Stimulated activated CD8-positive, alpha-beta memory T cell treated with anti-CD3 and anti-CD28 coated beads, Interleukin-2, amount 100 ng/mL, for 1 hour (primary cell): ENCODE data around the gene SETD2.

Experiments used
- DNase-seq, 2 donors: peaks; one replicate each; pipeline ENCODE4 v3.0.0-alpha.2; 2020; ENCODE audit warnings: low read depth in 2 of 2

SETD2 gene

GRCh38 chr3:46998121-46998851 is 165.6 kb downstream of the SETD2 start:
- peak; percentile 42 to 59 for DNase-seq

- DNase-seq = no peak
These were observed 166.3 kb downstream of the SETD2 start for GRCh38 chr3:46997453-46998091.

- no peak for DNase-seq
These were observed 167.0 kb downstream of the SETD2 start for GRCh38 chr3:46996689-46997452.

- DNase-seq = no peak
These were observed 167.9 kb downstream of the SETD2 start for GRCh38 chr3:46995901-46996562.

GRCh38 chr3:46994801-46995731 is 168.8 kb downstream of the SETD2 start:
- no peak for DNase-seq

GRCh38 chr3:46993986-46994385 is 169.9 kb downstream of the SETD2 start:
- DNase-seq = no peak

- no peak for DNase-seq
These were observed 170.6 kb downstream of the SETD2 start for GRCh38 chr3:46993292-46993691.

- no peak for DNase-seq
These were observed 171.7 kb downstream of the SETD2 start for GRCh38 chr3:46992231-46992630.

GRCh38 chr3:46991406-46992165 is 172.3 kb downstream of the SETD2 start:
- DNase-seq = no peak

- DNase-seq = no peak
These were observed 173.1 kb downstream of the SETD2 start for GRCh38 chr3:46990573-46991374.

GRCh38 chr3:46989146-46989810 is 174.6 kb downstream of the SETD2 start:
- DNase-seq = no peak

GRCh38 chr3:46988616-46989015 is 175.3 kb downstream of the SETD2 start:
- DNase-seq = no peak

- DNase-seq = peak; percentile 69 to 70
These were observed 176.0 kb downstream of the SETD2 start for GRCh38 chr3:46987743-46988401.

GRCh38 chr3:46987319-46987742 is 176.6 kb downstream of the SETD2 start:
- DNase-seq = no peak

GRCh38 chr3:46986782-46987310 is 177.1 kb downstream of the SETD2 start:
- DNase-seq = no peak

- no peak for DNase-seq
These were observed 177.7 kb downstream of the SETD2 start for GRCh38 chr3:46986055-46986730.

GRCh38 chr3:46985588-46985987 is 178.3 kb downstream of the SETD2 start:
- no peak for DNase-seq
